DND-41 (cell line): ENCODE results near the gene ALPL.

Experiments
- EZH2 ChIP-seq: IDR thresholded peaks from 3 replicates; pipeline ENCODE4 v1.6.1; 2012; ENCODE audit warnings: borderline replicate concordance, low read depth, mild to moderate bottlenecking, moderate library complexity, low read length, inconsistent platforms; ENCODE audit not compliant: severe bottlenecking
- TF ChIP-seq, protein P1 (sequence below): IDR thresholded peaks from 2 replicates; pipeline ENCODE4 v1.5.1; 2012; ENCODE audit warnings: borderline replicate concordance, low read length, moderate library complexity, mild to moderate bottlenecking; ENCODE audit not compliant: poor library complexity, severe bottlenecking; ENCODE audit errors: extremely low read depth

GRCh38 chr1:21598904-21599303, 89.7 kb downstream of the ALPL start:
- TF ChIP-seq, protein P1, sequence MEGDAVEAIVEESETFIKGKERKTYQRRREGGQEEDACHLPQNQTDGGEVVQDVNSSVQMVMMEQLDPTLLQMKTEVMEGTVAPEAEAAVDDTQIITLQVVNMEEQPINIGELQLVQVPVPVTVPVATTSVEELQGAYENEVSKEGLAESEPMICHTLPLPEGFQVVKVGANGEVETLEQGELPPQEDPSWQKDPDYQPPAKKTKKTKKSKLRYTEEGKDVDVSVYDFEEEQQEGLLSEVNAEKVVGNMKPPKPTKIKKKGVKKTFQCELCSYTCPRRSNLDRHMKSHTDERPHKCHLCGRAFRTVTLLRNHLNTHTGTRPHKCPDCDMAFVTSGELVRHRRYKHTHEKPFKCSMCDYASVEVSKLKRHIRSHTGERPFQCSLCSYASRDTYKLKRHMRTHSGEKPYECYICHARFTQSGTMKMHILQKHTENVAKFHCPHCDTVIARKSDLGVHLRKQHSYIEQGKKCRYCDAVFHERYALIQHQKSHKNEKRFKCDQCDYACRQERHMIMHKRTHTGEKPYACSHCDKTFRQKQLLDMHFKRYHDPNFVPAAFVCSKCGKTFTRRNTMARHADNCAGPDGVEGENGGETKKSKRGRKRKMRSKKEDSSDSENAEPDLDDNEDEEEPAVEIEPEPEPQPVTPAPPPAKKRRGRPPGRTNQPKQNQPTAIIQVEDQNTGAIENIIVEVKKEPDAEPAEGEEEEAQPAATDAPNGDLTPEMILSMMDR: no peak
- no peak for TF ChIP-seq EZH2
